Peyer's patch (tissue), 4 donors: Measurements from ENCODE around the gene PRKCH.

Experiments
- POLR2A ChIP-seq, 2 donors: fragments of 450-650 bp; IDR thresholded peaks; one replicate each; pipeline ENCODE4 v1.5.1; 2017; ENCODE audit warnings: antibody characterized with exemption in 2 of 2, mild to moderate bottlenecking in 2 of 2, moderate library complexity in 2 of 2
- TF ChIP-seq, protein P1 (sequence below), 6 experiments: fragments of 450-650 bp in 4 of 6; fragments of 200-600 bp in 2 of 6; sonication (generic) in 1 of 6; IDR thresholded peaks; one replicate each; pipeline ENCODE4 v1.5.1; 2017 to 2019; ENCODE audit warnings: antibody characterized with exemption in 6 of 6, mild to moderate bottlenecking in 3 of 6, moderate library complexity in 1 of 6

DNA sequence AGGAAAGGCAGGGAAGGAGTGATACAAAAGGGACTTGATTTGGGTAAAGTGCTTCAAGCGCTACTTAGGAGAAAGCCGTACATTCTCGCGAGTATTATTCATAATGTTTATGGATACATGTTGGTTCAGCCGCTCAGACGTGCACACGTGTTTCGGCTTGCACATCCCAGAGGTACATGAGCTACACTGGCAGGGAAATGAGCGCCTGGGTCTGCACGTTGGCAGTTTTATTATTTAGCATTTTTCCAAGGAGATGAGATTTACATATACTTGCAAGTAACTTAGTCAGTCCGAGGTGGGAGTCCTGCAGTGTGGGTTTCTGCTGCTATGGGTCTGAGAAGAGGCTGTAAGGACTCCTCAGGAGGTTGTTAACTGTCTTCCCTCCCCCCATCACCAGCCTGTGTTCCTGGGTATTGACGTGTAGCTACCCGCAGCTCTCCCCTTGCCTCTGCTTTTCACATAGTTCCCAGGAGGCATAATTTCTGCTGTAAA lies 1.5 kb downstream of the PRKCH start:
- TF ChIP-seq, protein P1, sequence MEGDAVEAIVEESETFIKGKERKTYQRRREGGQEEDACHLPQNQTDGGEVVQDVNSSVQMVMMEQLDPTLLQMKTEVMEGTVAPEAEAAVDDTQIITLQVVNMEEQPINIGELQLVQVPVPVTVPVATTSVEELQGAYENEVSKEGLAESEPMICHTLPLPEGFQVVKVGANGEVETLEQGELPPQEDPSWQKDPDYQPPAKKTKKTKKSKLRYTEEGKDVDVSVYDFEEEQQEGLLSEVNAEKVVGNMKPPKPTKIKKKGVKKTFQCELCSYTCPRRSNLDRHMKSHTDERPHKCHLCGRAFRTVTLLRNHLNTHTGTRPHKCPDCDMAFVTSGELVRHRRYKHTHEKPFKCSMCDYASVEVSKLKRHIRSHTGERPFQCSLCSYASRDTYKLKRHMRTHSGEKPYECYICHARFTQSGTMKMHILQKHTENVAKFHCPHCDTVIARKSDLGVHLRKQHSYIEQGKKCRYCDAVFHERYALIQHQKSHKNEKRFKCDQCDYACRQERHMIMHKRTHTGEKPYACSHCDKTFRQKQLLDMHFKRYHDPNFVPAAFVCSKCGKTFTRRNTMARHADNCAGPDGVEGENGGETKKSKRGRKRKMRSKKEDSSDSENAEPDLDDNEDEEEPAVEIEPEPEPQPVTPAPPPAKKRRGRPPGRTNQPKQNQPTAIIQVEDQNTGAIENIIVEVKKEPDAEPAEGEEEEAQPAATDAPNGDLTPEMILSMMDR (IDR thresholded peaks at IDR 0.05): no peak
- TF ChIP-seq POLR2A (IDR thresholded peaks at IDR 0.05): no peak
